GM21447 (cell line): ENCODE data around the gene SLC4A1AP.

Experiments
- ATAC-seq: cut with Tn5 transposase; IDR thresholded peaks from one replicate; pipeline ENCODE4 v1.9.1; 2021; ENCODE audit not compliant: unreplicated experiment

Gene SLC4A1AP

GRCh38 chr2:27739058-27739373, 75.3 kb downstream of the SLC4A1AP start:
- ATAC-seq, result no peak

DNA sequence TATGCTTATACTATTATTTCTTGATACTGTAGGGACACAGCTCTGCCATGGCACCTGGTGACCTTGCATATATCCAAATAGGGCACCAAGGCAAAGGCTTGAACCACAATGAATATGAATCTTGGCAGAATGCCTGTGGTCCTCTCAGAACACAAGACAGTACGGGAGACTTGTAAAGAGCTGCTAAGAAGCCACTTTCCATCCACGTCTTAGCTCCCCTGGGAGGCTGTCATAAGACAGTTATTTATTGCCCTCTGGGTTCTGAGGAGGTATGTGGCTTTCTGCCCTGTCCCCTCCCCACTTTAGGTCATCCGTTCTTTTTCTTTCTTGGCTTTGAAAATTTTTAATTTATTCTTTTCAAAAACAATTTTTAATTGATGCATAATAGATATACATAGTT, 78.0 kb downstream of the SLC4A1AP start:
- ATAC-seq, result no peak

- no peak for ATAC-seq
These were observed 78.9 kb downstream of the SLC4A1AP start for GRCh38 chr2:27742571-27742970.
